GM23338 (cell line): ENCODE data around the gene IGIP. TPM values are rescaled to one million over a fixed set of nuclear protein-coding genes. Genes with fewer than 3 reads are reported as not detected.

Source experiments
- ATAC-seq: fragments of 200-7000 bp; cut with Tn5 transposase; 3 replicates; pipeline ENCODE4 v1.9.1; 2020
- DNase-seq: peaks from one replicate; pipeline ENCODE4 v3.0.0-alpha.2; 2015; ENCODE audit warnings: low spot score
- H2AFZ ChIP-seq: fragments of 200-600 bp; sonication (generic); 2 replicates; pipeline ENCODE4 v1.8.0; 2016; ENCODE audit warnings: antibody characterized with exemption, mild to moderate bottlenecking, moderate library complexity
- H3F3A ChIP-seq: fragments of 200-600 bp; sonication (generic); replicated peaks from 2 replicates; pipeline ENCODE4 v1.8.0; 2017; ENCODE audit warnings: antibody characterized with exemption, mixed run types, low read depth
- H3K27ac ChIP-seq: fragments of 200-600 bp; sonication (generic); 2 replicates; pipeline ENCODE4 v1.6.1; 2016; ENCODE audit warnings: low read depth
- H3K27me3 ChIP-seq: fragments of 200-600 bp; sonication (generic); 2 replicates; pipeline ENCODE4 v1.8.0; 2016; ENCODE audit warnings: mild to moderate bottlenecking, mixed run types, moderate library complexity; ENCODE audit not compliant: insufficient read depth
- H3K36me3 ChIP-seq: fragments of 200-600 bp; sonication (generic); 2 replicates; pipeline ENCODE4 v1.8.0; 2016; ENCODE audit warnings: mild to moderate bottlenecking; ENCODE audit not compliant: insufficient read depth
- H3K4me1 ChIP-seq: fragments of 200-600 bp; sonication (generic); 2 replicates; pipeline ENCODE4 v1.8.0; 2016; ENCODE audit warnings: mild to moderate bottlenecking, moderate library complexity; ENCODE audit not compliant: insufficient read depth
- H3K4me2 ChIP-seq: fragments of 200-600 bp; sonication (generic); 2 replicates; pipeline ENCODE4 v1.7.1; 2017; ENCODE audit warnings: mixed run types
- H3K4me3 ChIP-seq: fragments of 200-600 bp; sonication (generic); 2 replicates; pipeline ENCODE4 v1.6.1; 2016; ENCODE audit warnings: mixed run types
- H3K79me2 ChIP-seq: fragments of 200-600 bp; sonication (generic); replicated peaks from 2 replicates; pipeline ENCODE4 v1.8.0; 2017; ENCODE audit warnings: mild to moderate bottlenecking; ENCODE audit not compliant: insufficient read depth
- H3K9me2 ChIP-seq: fragments of 200-600 bp; sonication (generic); 2 replicates; pipeline ENCODE4 v1.8.0; 2017; ENCODE audit not compliant: insufficient read depth
- H4K20me1 ChIP-seq: fragments of 200-600 bp; sonication (generic); replicated peaks from 2 replicates; pipeline ENCODE4 v1.8.0; 2017; ENCODE audit warnings: mild to moderate bottlenecking; ENCODE audit not compliant: insufficient read depth
- H3K27ac Mint-ChIP-seq: 2 replicates; pipeline ENCODE4 v1.8.0; 2020; ENCODE audit warnings: inconsistent platforms, mild to moderate bottlenecking, moderate library complexity, mixed read lengths
- H3K27me3 Mint-ChIP-seq: 3 replicates; pipeline ENCODE4 v1.8.0; 2022; ENCODE audit warnings: low read depth, mild to moderate bottlenecking, moderate library complexity, mixed read lengths, inconsistent platforms; ENCODE audit not compliant: insufficient read depth, poor library complexity
- H3K36me3 Mint-ChIP-seq: 3 replicates; pipeline ENCODE4 v1.8.0; 2021; ENCODE audit warnings: low read depth, mild to moderate bottlenecking, inconsistent platforms, moderate library complexity, mixed read lengths
- H3K4me1 Mint-ChIP-seq: 3 replicates; pipeline ENCODE4 v1.8.0; 2020; ENCODE audit warnings: mild to moderate bottlenecking, inconsistent platforms, mixed read lengths
- H3K4me3 Mint-ChIP-seq: 3 replicates; pipeline ENCODE4 v1.8.0; 2021; ENCODE audit warnings: moderate library complexity, mild to moderate bottlenecking, inconsistent platforms, mixed read lengths
- H3K9me3 Mint-ChIP-seq: 3 replicates; pipeline ENCODE4 v1.8.0; 2020; ENCODE audit warnings: moderate library complexity, mild to moderate bottlenecking, inconsistent platforms, mixed read lengths
- CREB1 ChIP-seq: fragments of 250-450 bp; sonication (Bioruptor Pico); IDR thresholded peaks from 2 replicates; pipeline ENCODE4 v1.5.0; 2020; ENCODE audit warnings: low read depth, mild to moderate bottlenecking, moderate library complexity
- EZH2phosphoT487 ChIP-seq: fragments of 200-600 bp; sonication (generic); IDR thresholded peaks from one replicate; pipeline ENCODE4 v1.8.1; 2018; ENCODE audit warnings: antibody characterized with exemption; ENCODE audit not compliant: unreplicated experiment
- JUNB ChIP-seq: IDR thresholded peaks from one replicate; pipeline ENCODE4 v1.6.1; 2016; ENCODE audit warnings: antibody characterized with exemption; ENCODE audit not compliant: unreplicated experiment
- NANOG ChIP-seq: IDR thresholded peaks from 2 replicates; pipeline ENCODE4 v1.6.1; 2016; ENCODE audit warnings: antibody characterized with exemption, borderline replicate concordance
- STAT1 ChIP-seq: IDR thresholded peaks from one replicate; pipeline ENCODE4 v1.6.1; 2016; ENCODE audit warnings: antibody characterized with exemption; ENCODE audit not compliant: unreplicated experiment
- ZNF114 ChIP-seq: fragments of 250-450 bp; sonication (Bioruptor Pico); IDR thresholded peaks from 2 replicates; pipeline ENCODE4 v1.5.0; 2020; ENCODE audit warnings: mild to moderate bottlenecking, moderate library complexity
- polyA plus RNA-seq: library from polyadenylated mRNA; unstranded; fragments of >200 nt; fragmentation: Nextera tagmentation; extraction: Ambion mirVana; gene quantifications from 2 replicates; pipeline ENCODE4 v1.2.1, GENCODE V29; 2016
- total RNA-seq: library from RNA; depleted of rRNA; stranded (reverse); fragments of >200 nt; shearing (Covaris generic); gene quantifications from 2 replicates; pipeline ENCODE4 v1.2.3, GENCODE V29; 2014
- TF ChIP-seq, protein P1 (sequence below): IDR thresholded peaks from one replicate; pipeline ENCODE4 v1.6.1; 2018; ENCODE audit warnings: antibody characterized with exemption; ENCODE audit not compliant: unreplicated experiment
- TF ChIP-seq, protein P2 (sequence below), 2 experiments: fragments of 200-600 bp in 1 of 2; sonication (generic) in 1 of 2; conservative IDR thresholded peaks; 2 replicates each; pipeline versions ENCODE4 v1.5.1 to v1.6.1; 2016 to 2017; ENCODE audit warnings: antibody characterized with exemption in 2 of 2, low read depth in 2 of 2, mild to moderate bottlenecking in 2 of 2, moderate library complexity in 1 of 2
- TF ChIP-seq, protein P3 (sequence below): IDR thresholded peaks from 2 replicates; pipeline ENCODE4 v1.6.1; 2016; ENCODE audit warnings: antibody characterized with exemption

Gene IGIP
- total and polyA plus RNA-seq, 2 experiments from 2014 or later: 0.21 to 0.38 TPM

DNA sequence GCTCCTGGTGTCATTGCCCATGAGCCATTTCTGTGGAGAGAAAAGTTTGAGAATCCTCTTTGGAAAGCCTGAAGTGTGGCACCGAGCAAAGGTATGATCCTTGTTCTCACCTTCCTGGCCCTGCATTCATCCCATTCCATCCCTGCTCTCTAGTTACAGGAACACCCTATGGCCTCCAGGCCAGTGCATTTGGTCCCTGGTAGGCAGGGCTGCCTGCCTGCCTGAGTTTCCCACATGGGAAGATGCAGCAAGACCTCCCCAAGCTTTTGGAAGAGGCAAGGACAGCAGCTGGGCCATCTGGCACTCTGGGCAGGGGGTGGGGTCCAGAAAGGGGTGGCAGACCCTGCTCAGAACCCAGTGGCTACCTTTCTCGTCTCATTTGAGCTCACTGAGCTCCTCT lies 24.5 kb downstream of the IGIP start:
- no peak overlapping the region for H3K27ac Mint-ChIP-seq
- peaks cover 2% of the 10 kb centered on the region; the same call in 1 of the 2 replicates for H4K20me1 ChIP-seq
- no peak overlapping the region for H3K27ac ChIP-seq
- DNase-seq (no peak), ATAC-seq (no peak)
- H3K27me3 Mint-ChIP-seq: peaks cover 38% of the 10 kb centered on the region
- peaks cover 66% of the 10 kb centered on the region for H3K27me3 ChIP-seq
- H3K36me3 Mint-ChIP-seq: no peaks in the 10 kb centered on the region
- no peaks in the 10 kb centered on the region; the same call in 1 of the 2 replicates for H3K36me3 ChIP-seq
- peaks cover 47% of the 10 kb centered on the region for H3K4me1 Mint-ChIP-seq
- H3K4me1 ChIP-seq: peaks cover 24% of the 10 kb centered on the region
- no peak overlapping the region for H3K4me3 Mint-ChIP-seq
- TF ChIP-seq, protein P1, sequence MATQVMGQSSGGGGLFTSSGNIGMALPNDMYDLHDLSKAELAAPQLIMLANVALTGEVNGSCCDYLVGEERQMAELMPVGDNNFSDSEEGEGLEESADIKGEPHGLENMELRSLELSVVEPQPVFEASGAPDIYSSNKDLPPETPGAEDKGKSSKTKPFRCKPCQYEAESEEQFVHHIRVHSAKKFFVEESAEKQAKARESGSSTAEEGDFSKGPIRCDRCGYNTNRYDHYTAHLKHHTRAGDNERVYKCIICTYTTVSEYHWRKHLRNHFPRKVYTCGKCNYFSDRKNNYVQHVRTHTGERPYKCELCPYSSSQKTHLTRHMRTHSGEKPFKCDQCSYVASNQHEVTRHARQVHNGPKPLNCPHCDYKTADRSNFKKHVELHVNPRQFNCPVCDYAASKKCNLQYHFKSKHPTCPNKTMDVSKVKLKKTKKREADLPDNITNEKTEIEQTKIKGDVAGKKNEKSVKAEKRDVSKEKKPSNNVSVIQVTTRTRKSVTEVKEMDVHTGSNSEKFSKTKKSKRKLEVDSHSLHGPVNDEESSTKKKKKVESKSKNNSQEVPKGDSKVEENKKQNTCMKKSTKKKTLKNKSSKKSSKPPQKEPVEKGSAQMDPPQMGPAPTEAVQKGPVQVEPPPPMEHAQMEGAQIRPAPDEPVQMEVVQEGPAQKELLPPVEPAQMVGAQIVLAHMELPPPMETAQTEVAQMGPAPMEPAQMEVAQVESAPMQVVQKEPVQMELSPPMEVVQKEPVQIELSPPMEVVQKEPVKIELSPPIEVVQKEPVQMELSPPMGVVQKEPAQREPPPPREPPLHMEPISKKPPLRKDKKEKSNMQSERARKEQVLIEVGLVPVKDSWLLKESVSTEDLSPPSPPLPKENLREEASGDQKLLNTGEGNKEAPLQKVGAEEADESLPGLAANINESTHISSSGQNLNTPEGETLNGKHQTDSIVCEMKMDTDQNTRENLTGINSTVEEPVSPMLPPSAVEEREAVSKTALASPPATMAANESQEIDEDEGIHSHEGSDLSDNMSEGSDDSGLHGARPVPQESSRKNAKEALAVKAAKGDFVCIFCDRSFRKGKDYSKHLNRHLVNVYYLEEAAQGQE: no peak
- TF ChIP-seq ZNF114 (no peak), CREB1 (CRISPR knock-in tag) (no peak), NANOG (no peak), EZH2phosphoT487 (no peak), JUNB (no peak), STAT1 (no peak)
- TF ChIP-seq, protein P2, sequence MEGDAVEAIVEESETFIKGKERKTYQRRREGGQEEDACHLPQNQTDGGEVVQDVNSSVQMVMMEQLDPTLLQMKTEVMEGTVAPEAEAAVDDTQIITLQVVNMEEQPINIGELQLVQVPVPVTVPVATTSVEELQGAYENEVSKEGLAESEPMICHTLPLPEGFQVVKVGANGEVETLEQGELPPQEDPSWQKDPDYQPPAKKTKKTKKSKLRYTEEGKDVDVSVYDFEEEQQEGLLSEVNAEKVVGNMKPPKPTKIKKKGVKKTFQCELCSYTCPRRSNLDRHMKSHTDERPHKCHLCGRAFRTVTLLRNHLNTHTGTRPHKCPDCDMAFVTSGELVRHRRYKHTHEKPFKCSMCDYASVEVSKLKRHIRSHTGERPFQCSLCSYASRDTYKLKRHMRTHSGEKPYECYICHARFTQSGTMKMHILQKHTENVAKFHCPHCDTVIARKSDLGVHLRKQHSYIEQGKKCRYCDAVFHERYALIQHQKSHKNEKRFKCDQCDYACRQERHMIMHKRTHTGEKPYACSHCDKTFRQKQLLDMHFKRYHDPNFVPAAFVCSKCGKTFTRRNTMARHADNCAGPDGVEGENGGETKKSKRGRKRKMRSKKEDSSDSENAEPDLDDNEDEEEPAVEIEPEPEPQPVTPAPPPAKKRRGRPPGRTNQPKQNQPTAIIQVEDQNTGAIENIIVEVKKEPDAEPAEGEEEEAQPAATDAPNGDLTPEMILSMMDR (conservative IDR thresholded peaks at IDR 0.05; ENCODE audit: low read depth in 2 of 2): no peak
- TF ChIP-seq, protein P3, sequence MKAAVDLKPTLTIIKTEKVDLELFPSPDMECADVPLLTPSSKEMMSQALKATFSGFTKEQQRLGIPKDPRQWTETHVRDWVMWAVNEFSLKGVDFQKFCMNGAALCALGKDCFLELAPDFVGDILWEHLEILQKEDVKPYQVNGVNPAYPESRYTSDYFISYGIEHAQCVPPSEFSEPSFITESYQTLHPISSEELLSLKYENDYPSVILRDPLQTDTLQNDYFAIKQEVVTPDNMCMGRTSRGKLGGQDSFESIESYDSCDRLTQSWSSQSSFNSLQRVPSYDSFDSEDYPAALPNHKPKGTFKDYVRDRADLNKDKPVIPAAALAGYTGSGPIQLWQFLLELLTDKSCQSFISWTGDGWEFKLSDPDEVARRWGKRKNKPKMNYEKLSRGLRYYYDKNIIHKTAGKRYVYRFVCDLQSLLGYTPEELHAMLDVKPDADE: no peak
- H3K4me3 ChIP-seq: no peak overlapping the region
- no peaks in the 10 kb centered on the region for H3K9me3 Mint-ChIP-seq
- no peaks in the 10 kb centered on the region for H3F3A ChIP-seq
- no peaks in the 10 kb centered on the region for H3K79me2 ChIP-seq
- H3K4me2 ChIP-seq: no peak overlapping the region
- no peaks in the 10 kb centered on the region for H3K9me2 ChIP-seq
- no peak overlapping the region for H2AFZ ChIP-seq
